ENCODE data around the gene PRKCB. TPM values are rescaled to one million over a fixed set of nuclear protein-coding genes. Genes with fewer than 3 reads are reported as not detected.

PRKCB gene
- total RNA-seq, 1 experiment from 2014 or later: 0.89 TPM

DNA sequence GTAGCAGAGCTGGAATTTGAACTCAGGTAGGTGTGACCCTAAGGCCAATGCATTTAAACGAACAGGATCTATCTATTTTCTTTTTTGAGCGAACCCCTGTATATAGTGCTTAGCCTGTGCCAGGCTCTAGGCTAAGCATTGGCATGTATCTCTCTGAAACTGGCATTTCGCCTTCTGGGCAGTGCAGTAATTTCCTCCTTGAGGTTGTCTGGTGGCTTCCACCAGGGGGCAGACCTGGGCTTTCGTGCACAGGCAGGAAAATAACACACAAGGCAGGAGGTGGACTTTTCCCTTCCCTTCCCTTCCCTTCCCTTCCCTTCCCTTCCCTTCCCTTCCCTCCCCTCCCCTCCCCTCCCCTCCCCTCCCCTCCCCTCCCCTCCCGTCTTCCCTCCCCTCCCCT lies 34.4 kb upstream of the PRKCB start (continued):
- TF ChIP-seq YY1 (IDR thresholded peaks at IDR 0.05; ENCODE audit: extremely low read depth, insufficient replicate concordance, low read depth, low read length) (no peak), SP1 (IDR thresholded peaks at IDR 0.05; ENCODE audit: low read depth) (no peak), MAX (IDR thresholded peaks at IDR 0.05) (no peak), CTCF (IDR thresholded peaks at IDR 0.05 in 2 of 3, conservative IDR thresholded peaks at IDR 0.05 in 1 of 3; ENCODE audit: borderline replicate concordance in 1 of 3, insufficient read depth in 1 of 3, low read depth in 2 of 3, low read length in 2 of 3) (peak; percentile 67 to 88 (median 68); a peak in 5 of 6 replicates), EGR1 (IDR thresholded peaks at IDR 0.05; ENCODE audit: low read depth) (no peak), ELF1 (IDR thresholded peaks at IDR 0.05; ENCODE audit: borderline replicate concordance, low read depth) (no peak)

DNA sequence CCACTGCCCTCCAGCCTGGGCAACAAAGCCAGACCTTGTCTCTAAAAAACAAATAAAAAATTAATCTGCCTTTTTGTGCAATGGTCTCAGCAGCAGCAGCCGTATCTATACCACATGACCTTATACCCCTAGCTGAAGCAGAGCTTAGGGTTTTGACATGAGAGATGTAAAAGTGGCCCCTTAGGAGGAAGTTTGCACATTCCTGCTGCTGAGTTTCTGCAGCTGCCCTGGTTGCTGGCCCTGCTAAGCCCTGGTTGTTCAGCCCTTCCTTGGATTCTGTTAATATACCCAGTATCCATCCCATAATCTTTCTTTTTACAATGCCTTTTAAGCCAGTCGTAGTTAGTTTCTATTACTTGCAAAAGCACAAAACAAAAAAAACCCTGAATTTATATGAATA lies 33.0 kb upstream of the PRKCB start:
- H3K27ac ChIP-seq (ENCODE audit: low read depth, low read length): no peak overlapping the region
- intact Hi-C loops (cut with micrococcal nuclease): loop anchor here (1.0 to 5.0 kb wide), 3 partner anchors 65 to 700 kb away; no protein-coding TSS in a partner anchor
- RAD21 ChIA-PET (ENCODE audit: low non-redundant PET in 1 of 2, low total read pairs in 2 of 2, uncharacterized antibody in 2 of 2, unreplicated experiment in 2 of 2): no interaction called here
- H3K9me3 ChIP-seq (ENCODE audit: control insufficient read depth in 1 of 2, insufficient read depth in 1 of 2, low read depth in 1 of 2, low read length in 2 of 2): no peaks in the 10 kb centered on the region
- H3K27me3 ChIP-seq (ENCODE audit: insufficient read depth, low read length): no peaks in the 10 kb centered on the region
- H3K4me3 ChIP-seq (replicated peaks in 1 of 2; ENCODE audit: low read depth in 1 of 2, low read length in 2 of 2): no peak overlapping the region
- no peaks in the 10 kb centered on the region for H4K20me1 ChIP-seq (ENCODE audit: insufficient read depth)
- no peak for ATAC-seq
- no TSS peak for BruUV-seq (replicated peaks)
- peaks cover 0 to 13% of the 10 kb centered on the region in 2 experiments; a peak in 2 of 4 replicates for H3K4me1 ChIP-seq (ENCODE audit: control insufficient read depth in 1 of 2, insufficient read depth in 2 of 2, low read length in 2 of 2)
- CTCF ChIA-PET: interaction anchor here (0.7 to 2.5 kb wide), 11 partner anchors 10 to 702 kb away, joined by 3 to 33 read pairs (median 5); no protein-coding TSS in a partner anchor
- no peaks in the 10 kb centered on the region for H3K36me3 ChIP-seq (ENCODE audit: control insufficient read depth in 1 of 2, insufficient read depth in 2 of 2, low read length in 2 of 2)
- H2AFZ ChIP-seq (ENCODE audit: low read depth, low read length, poor library complexity, severe bottlenecking): peak overlapping the region; percentile 91
- POLR2A ChIA-PET: no interaction called here
- TF ChIP-seq EZH2phosphoT487 (IDR thresholded peaks at IDR 0.05; ENCODE audit: borderline replicate concordance): no peak
- no peak for TF ChIP-seq MAX (IDR thresholded peaks at IDR 0.05)
- no peak for TF ChIP-seq ZNF274 (IDR thresholded peaks at IDR 0.05; ENCODE audit: low read depth, low read length)
- TF ChIP-seq, protein P1, sequence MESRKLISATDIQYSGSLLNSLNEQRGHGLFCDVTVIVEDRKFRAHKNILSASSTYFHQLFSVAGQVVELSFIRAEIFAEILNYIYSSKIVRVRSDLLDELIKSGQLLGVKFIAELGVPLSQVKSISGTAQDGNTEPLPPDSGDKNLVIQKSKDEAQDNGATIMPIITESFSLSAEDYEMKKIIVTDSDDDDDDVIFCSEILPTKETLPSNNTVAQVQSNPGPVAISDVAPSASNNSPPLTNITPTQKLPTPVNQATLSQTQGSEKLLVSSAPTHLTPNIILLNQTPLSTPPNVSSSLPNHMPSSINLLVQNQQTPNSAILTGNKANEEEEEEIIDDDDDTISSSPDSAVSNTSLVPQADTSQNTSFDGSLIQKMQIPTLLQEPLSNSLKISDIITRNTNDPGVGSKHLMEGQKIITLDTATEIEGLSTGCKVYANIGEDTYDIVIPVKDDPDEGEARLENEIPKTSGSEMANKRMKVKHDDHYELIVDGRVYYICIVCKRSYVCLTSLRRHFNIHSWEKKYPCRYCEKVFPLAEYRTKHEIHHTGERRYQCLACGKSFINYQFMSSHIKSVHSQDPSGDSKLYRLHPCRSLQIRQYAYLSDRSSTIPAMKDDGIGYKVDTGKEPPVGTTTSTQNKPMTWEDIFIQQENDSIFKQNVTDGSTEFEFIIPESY (IDR thresholded peaks at IDR 0.05; ENCODE audit: extremely low read depth, insufficient replicate concordance, low read length): no peak
- no peak for TF ChIP-seq JUND (IDR thresholded peaks at IDR 0.05)
- TF ChIP-seq SP1 (IDR thresholded peaks at IDR 0.05; ENCODE audit: low read depth): no peak
- TF ChIP-seq TCF7L2 (IDR thresholded peaks at IDR 0.05; ENCODE audit: borderline replicate concordance, extremely low read depth, insufficient read depth, insufficient read length): no peak
- no peak for TF ChIP-seq YY1 (IDR thresholded peaks at IDR 0.05; ENCODE audit: extremely low read depth, insufficient replicate concordance, low read depth, low read length)
- no peak for TF ChIP-seq ZFX (IDR thresholded peaks at IDR 0.05)
- no peak overlapping the region for H3K4me2 ChIP-seq (ENCODE audit: low read length)
- no peaks in the 10 kb centered on the region for H3K9me2 ChIP-seq (ENCODE audit: insufficient read depth)
- H3K9ac ChIP-seq (ENCODE audit: low read length): no peak overlapping the region
- DNase-seq (ENCODE audit: low read depth, low spot score): no peak
- H3K79me2 ChIP-seq (ENCODE audit: insufficient read depth, low read length): no peaks in the 10 kb centered on the region

All from HCT116 (cell line).